GM21723 (cell line): ENCODE results near the gene NRN1.

ENCODE experiments used
- ATAC-seq: cut with Tn5 transposase; IDR thresholded peaks from one replicate; pipeline ENCODE4 v1.9.1; 2021; ENCODE audit warnings: mild to moderate bottlenecking, moderate library complexity; ENCODE audit not compliant: unreplicated experiment

The NRN1 gene

GRCh38 chr6:6002848-6003620, 3.7 kb downstream of the NRN1 start:
- ATAC-seq = no peak

GRCh38 chr6:6002005-6002847, 4.5 kb downstream of the NRN1 start:
- ATAC-seq = no peak

- no peak for ATAC-seq
Measured at GRCh38 chr6:6001443-6001842, 5.3 kb downstream of the NRN1 start.

GRCh38 chr6:5999688-6000608, 6.8 kb downstream of the NRN1 start:
- ATAC-seq = no peak

GRCh38 chr6:5998711-5999687, 7.7 kb downstream of the NRN1 start:
- ATAC-seq = no peak

- no peak for ATAC-seq
Measured at GRCh38 chr6:5998236-5998635, 8.5 kb downstream of the NRN1 start.

- no peak for ATAC-seq
Measured at GRCh38 chr6:5997420-5997987, 9.2 kb downstream of the NRN1 start.

GRCh38 chr6:5996714-5997419, 9.9 kb downstream of the NRN1 start:
- ATAC-seq = no peak

GRCh38 chr6:5995949-5996713, 10.6 kb downstream of the NRN1 start:
- no peak for ATAC-seq

GRCh38 chr6:5995658-5995948, 11.1 kb downstream of the NRN1 start:
- no peak for ATAC-seq

GRCh38 chr6:5994999-5995657, 11.6 kb downstream of the NRN1 start:
- ATAC-seq = no peak

- no peak for ATAC-seq
Measured at GRCh38 chr6:5994234-5994998, 12.3 kb downstream of the NRN1 start.

- no peak for ATAC-seq
Measured at GRCh38 chr6:5992551-5993225, 14.0 kb downstream of the NRN1 start.

- ATAC-seq = no peak
Measured at GRCh38 chr6:5990786-5991185, 15.9 kb downstream of the NRN1 start.

- no peak for ATAC-seq
Measured at GRCh38 chr6:5989141-5989723, 17.5 kb downstream of the NRN1 start.

GRCh38 chr6:5986861-5987260, 19.9 kb downstream of the NRN1 start:
- ATAC-seq = no peak
